Esophagus squamous epithelium (tissue), 5 donors: ENCODE results near the gene SPDYE4. TPM values are rescaled to one million over a fixed set of nuclear protein-coding genes. Genes with fewer than 3 reads are reported as not detected.

Experiments
- DNase-seq: peaks from one replicate; lab custom pipeline; 2025; lab: John Stamatoyannopoulos, UW
- H3K27ac ChIP-seq, 4 donors: fragments of 200-600 bp; sonication (generic); one replicate each; pipeline ENCODE4 v1.5.1; 2016 to 2019; ENCODE audit warnings: mild to moderate bottlenecking in 1 of 4
- H3K27me3 ChIP-seq, 4 donors: fragments of 200-600 bp; sonication (generic); 1 replicate in 3 of 4; 2 replicates in 1 of 4; pipeline versions ENCODE4 v1.5.1 to v1.6.0; 2017 to 2021; ENCODE audit warnings: antibody characterized with exemption in 1 of 4
- H3K36me3 ChIP-seq, 3 donors: fragments of 200-600 bp; sonication (generic); one replicate each; pipeline ENCODE4 v1.5.1; 2016 to 2019
- H3K4me1 ChIP-seq, 3 donors: fragments of 200-600 bp; sonication (generic); one replicate each; pipeline ENCODE4 v1.5.1; 2017 to 2019
- H3K4me3 ChIP-seq, 4 donors: fragments of 200-600 bp; sonication (generic); 1 replicate in 3 of 4; 2 replicates in 1 of 4; pipeline ENCODE4 v1.5.1; 2016 to 2019; ENCODE audit warnings: mild to moderate bottlenecking in 2 of 4, moderate library complexity in 1 of 4
- H3K9me3 ChIP-seq, 3 donors: fragments of 200-600 bp; sonication (generic); one replicate each; pipeline ENCODE4 v1.5.1; 2016 to 2019
- CTCF ChIP-seq, 6 experiments: fragments of 450-650 bp in 4 of 6; fragments of 200-600 bp in 2 of 6; sonication (generic) in 2 of 6; IDR thresholded peaks; one replicate each; pipeline ENCODE4 v1.5.1; 2016 to 2019; ENCODE audit warnings: antibody characterized with exemption in 6 of 6, mild to moderate bottlenecking in 4 of 6, moderate library complexity in 4 of 6
- POLR2A ChIP-seq, 4 donors: fragments of 450-650 bp; IDR thresholded peaks; one replicate each; pipeline ENCODE4 v1.6.1; 2017; ENCODE audit warnings: antibody characterized with exemption in 4 of 4, mild to moderate bottlenecking in 4 of 4, moderate library complexity in 3 of 4
- WGBS, 2 donors: methylation state at CpG; one replicate each; pipeline ENCODE4 v1.1.5; 2018; 5-methylcytosine and 5-hydroxymethylcytosine counted together
- intact Hi-C: fragments of 100-400 bp; cut with DNase I; formaldehyde crosslinking; loops from one replicate; pipeline ENCODE4 v1.15.0; 2022
- total RNA-seq, 4 donors: library from RNA; depleted of rRNA; stranded (reverse); fragments of >200 nt; gene quantifications; one replicate each; pipeline ENCODE4 v1.1.0, GENCODE V29; 2016
- donor health status: DM: yes; HTN: yes; CAD: no.

The SPDYE4 gene
- total RNA-seq, 4 donors from 2014 or later = not detected

- TF ChIP-seq CTCF (IDR thresholded peaks at IDR 0.05) (no peak), POLR2A (IDR thresholded peaks at IDR 0.05) (no peak)
- no peaks in the 10 kb centered on the region for H3K9me3 ChIP-seq
- peaks cover 0 to 13% (median 0%) of the 10 kb centered on the region in 3 donors for H3K4me1 ChIP-seq
- no peak overlapping the region for H3K27ac ChIP-seq
- no peak overlapping the region for H3K4me3 ChIP-seq
- peaks cover 0 to 15% (median 0%) of the 10 kb centered on the region in 4 donors for H3K27me3 ChIP-seq
- WGBS, 2 donors = 82 to 91% methylated on average over 5 of the region's 5 CpGs
- intact Hi-C loops = no loop called here
- no peaks in the 10 kb centered on the region for H3K36me3 ChIP-seq
- DNase-seq = no peak
Measured at GRCh38 chr17:8705427-8705826, 52.9 kb downstream of the SPDYE4 start.

GRCh38 chr17:8703001-8703400 lies 55.3 kb downstream of the SPDYE4 start:
- no peaks in the 10 kb centered on the region for H3K36me3 ChIP-seq
- peaks cover 0 to 22% (median 2%) of the 10 kb centered on the region in 3 donors for H3K4me1 ChIP-seq
- WGBS, 2 donors = 72 to 81% methylated on average over 3 to 5 of the region's 7 CpGs
- H3K9me3 ChIP-seq = no peaks in the 10 kb centered on the region
- peaks cover 0 to 27% (median 0%) of the 10 kb centered on the region in 4 donors for H3K27me3 ChIP-seq
- no peak for DNase-seq
- no peak overlapping the region for H3K4me3 ChIP-seq
- no peak overlapping the region for H3K27ac ChIP-seq
- TF ChIP-seq POLR2A (IDR thresholded peaks at IDR 0.05) = no peak
- no peak for TF ChIP-seq CTCF (IDR thresholded peaks at IDR 0.05)
- intact Hi-C loops = no loop called here

GRCh38 chr17:8701754-8702153 lies 56.6 kb downstream of the SPDYE4 start:
- Histone ChIP-seq H3K4me3 (no peak overlapping the region), H3K9me3 (no peaks in the 10 kb centered on the region), H3K27me3 (peaks cover 0 to 36% (median 0%) of the 10 kb centered on the region in 4 donors), H3K4me1 (peaks cover 0 to 19% (median 11%) of the 10 kb centered on the region in 3 donors), H3K36me3 (no peaks in the 10 kb centered on the region), H3K27ac (no peak overlapping the region)
- intact Hi-C loops = no loop called here
- WGBS, 2 donors = 76 to 81% methylated on average over 4 of the region's 4 CpGs
- no peak for DNase-seq
- TF ChIP-seq CTCF (IDR thresholded peaks at IDR 0.05) = no peak
- TF ChIP-seq POLR2A (IDR thresholded peaks at IDR 0.05) = no peak

- WGBS, 2 donors = 82 to 85% methylated on average over 9 of the region's 9 CpGs
- Histone ChIP-seq H3K9me3 (no peaks in the 10 kb centered on the region), H3K27ac (no peak overlapping the region), H3K4me3 (no peak overlapping the region), H3K27me3 (peaks cover 0 to 41% (median 0%) of the 10 kb centered on the region in 4 donors), H3K4me1 (peaks cover 0 to 18% (median 11%) of the 10 kb centered on the region in 3 donors), H3K36me3 (no peaks in the 10 kb centered on the region)
- no peak for TF ChIP-seq POLR2A (IDR thresholded peaks at IDR 0.05)
- no peak for TF ChIP-seq CTCF (IDR thresholded peaks at IDR 0.05)
- DNase-seq = no peak
- intact Hi-C loops = no loop called here
Measured at GRCh38 chr17:8701221-8701620, 57.1 kb downstream of the SPDYE4 start.

Other genes starting within 250 kb of the SPDYE4 start
- 10 to 100 TPM in 3 of 4 donors, 1 to 10 TPM in 1; 5.8 to 25.6 (median 14.7) TPM for gene MYH10, start 127.8 kb downstream of the SPDYE4 start, total RNA-seq
- gene CCDC42, start 13.7 kb downstream of the SPDYE4 start, total RNA-seq = not detected
- under 1 TPM; 0.19 to 0.62 (median 0.48) TPM for gene MFSD6L, start 40.8 kb upstream of the SPDYE4 start, total RNA-seq
- gene PIK3R6, start 109.1 kb upstream of the SPDYE4 start, total RNA-seq = 1 to 10 TPM in 1 of 4 donors, under 1 TPM in 3; 0.22 to 2.5 (median 0.35) TPM
- 1 to 10 TPM; 1.8 to 8.8 (median 3.1) TPM for gene PIK3R5, start 207.2 kb upstream of the SPDYE4 start, total RNA-seq